DMS 273 (cell line): ENCODE results near the gene TGFB1I1.

Source experiments
- DNase-seq: peaks from one replicate; lab custom pipeline; 2025; ENCODE audit not compliant: unreplicated experiment; lab: John Stamatoyannopoulos, UW

Gene TGFB1I1

DNA sequence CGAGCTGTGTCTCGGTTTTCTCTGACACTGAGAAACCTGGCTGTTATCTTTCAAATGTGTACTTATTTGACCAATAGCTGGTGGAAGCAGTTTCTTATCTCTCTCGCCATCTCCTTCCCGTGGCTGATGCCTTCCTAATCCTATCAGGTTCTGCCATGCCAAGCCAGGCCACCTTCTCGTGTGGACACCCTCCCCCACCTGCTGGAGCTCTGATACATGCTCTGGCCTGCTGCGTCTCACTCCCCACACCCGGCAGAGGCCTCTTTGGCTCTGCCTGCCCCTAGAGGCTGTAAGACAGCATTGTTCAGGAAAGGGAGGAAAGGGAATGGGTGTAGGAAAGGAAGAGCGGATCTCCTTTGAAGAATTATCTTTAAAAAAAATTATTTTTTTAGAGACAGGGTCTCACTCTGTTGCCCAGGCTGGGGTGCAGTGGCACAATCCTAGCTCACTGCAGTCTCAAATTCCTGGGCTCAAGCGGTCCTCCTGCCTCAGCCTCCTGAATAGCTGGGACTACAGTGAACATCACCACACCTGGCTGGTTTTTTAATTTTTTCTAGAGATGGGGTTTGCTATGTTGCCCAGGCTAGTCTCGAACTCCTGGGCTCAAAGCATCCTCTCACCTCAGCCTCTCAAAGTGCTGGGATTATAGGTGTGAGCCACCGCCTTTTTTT is 20.1 kb upstream of the TGFB1I1 start:
- DNase-seq, result peak; percentile 85

GRCh38 chr16:31452631-31453106 is 19.3 kb upstream of the TGFB1I1 start:
- DNase-seq, result peak; percentile 19

DNA sequence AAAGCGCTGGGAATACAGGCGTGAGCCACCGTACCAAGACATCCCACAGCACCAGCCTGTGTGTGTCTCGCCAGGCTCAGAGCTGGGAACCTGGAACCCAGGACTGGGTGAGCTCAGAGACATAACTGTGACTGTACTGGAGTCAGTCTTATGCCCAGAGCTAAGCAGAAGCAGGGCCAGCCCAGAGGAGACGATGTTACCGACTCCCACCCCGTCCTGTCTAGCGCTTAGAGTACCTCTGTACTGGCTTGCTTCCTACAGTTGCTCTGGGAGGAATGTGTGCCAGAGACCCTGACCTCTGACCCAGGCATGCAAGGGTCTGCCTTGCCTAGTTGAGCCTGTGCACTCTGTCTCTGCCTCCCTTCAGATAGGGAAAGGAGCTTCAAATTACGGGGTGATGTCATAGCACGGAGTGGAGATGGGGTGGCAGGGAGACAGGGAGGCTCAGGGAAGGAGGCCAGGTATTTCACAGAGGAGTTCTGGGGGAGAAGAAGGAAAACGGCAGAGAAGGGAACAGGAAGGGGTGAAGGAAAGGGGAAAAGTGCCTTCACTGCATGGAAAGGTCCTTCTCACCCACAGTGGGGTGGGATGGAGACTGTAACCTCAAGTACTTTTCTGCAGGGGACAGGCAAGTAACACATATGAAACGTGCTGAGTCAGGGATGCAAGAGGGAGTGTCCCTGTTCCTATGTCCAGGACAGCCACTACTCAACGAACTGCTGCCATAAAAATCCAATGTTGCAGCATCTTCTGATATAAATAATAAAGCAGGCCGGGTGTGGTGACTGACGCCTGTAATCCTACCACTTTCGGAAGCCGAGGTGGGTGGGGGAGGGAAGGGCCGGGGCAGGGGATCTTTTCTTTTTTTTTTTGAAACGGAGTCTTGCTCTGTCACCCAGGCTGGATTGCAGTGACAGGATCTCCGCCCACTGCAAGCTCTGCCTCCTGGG is 18.4 kb upstream of the TGFB1I1 start:
- DNase-seq, result peak; percentile 50

DNA sequence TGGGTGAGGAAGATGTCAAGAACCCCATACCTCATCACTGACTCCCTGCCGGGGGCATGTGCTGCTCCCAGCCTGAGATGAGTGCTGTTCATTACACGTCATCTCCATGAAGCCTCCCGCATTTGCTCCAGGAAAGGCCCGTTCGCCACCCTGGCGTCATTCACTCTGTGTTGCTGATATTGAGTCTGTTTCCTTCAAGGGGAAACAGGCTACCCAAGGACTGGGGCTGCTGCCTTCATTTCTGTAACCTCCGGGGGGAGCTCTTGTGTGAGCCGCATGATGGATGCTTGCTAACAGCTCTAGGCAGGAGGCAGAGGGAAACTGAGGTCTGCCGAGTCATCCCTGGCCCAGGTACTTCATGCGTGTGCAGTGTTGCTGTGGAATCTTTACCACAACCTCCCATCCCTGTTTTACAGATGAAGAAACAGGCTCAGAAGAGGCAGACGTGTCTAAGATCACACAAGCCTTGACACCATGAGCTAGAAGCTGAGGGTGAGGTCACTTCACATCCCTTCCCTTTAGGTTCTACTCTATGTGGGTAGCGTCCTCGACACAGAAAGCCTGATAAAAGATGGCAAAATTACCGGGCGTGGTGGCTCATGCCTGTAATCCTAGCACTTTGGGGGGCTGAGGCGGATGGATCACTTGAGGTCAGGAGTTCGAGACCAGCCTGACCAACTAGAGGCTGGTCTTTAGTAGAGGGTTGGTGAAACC is 16.2 kb upstream of the TGFB1I1 start:
- peak; percentile 60 for DNase-seq

DNA sequence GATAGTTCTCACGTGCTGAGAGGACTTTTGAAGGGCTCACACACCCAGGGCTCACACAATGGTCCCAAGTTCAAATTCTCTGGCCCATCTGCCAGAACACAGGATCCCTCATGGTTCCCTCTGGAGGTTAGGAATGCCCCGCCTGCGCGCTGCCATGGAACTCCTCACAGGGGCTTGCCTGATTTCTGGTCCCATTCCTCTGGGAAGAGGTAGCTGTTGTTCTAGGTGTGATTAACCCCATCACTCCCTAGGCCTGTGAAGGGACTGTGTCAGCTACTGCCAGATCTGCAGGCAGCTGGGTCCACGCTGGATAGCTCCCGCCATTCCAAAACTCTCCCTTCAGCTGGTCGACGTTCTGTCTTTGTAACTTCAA is 15.0 kb upstream of the TGFB1I1 start:
- no peak for DNase-seq

- DNase-seq, result peak; percentile 69
Observed at GRCh38 chr16:31458073-31458843, 13.7 kb upstream of the TGFB1I1 start.

GRCh38 chr16:31458844-31459686 is 12.9 kb upstream of the TGFB1I1 start, which contains the start of gene ARMC5:
Gene ARMC5, plus strand, starts transcription at chr16:31459501. Its CDS starts 24 bp downstream, at chr16:31459525.
- peak; percentile 98 for DNase-seq

- peak; percentile 100 for DNase-seq
Observed at GRCh38 chr16:31459687-31460581, 12.0 kb upstream of the TGFB1I1 start.

GRCh38 chr16:31460582-31461002 is 11.4 kb upstream of the TGFB1I1 start:
- peak; percentile 60 for DNase-seq

DNA sequence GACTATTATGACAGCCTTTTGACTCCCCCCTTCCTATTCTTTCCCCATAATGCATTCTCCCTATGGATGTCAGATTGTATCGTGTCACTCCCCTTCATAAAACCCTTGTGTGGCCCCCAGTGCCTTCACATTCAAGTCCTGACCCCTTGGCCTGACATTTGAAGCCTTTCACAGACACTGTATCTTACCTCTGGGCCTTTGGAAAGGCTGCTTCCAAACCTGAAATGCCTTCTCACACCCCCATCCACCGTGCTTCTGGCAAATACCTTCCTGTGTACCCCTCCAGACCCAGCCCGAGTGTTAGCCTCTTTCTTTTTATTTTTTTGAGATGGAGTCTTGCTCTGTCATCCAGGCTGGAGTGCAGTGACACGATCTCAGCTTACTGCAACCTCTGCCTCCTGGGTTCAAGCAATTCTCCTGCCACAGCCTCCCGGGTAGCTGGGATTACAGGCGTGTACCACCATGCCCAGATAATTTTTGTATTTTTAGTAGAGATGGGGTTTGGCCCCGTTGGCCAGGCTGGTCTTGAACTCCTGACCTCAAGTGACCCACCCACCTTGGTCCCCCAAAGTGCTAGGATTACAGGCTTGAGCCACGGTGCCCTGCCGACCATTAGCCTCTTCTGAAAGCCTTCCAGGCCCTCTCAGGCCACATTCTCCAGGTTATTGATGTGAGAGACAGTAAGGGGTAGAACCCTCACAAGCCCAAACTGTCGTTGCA is 10.6 kb upstream of the TGFB1I1 start:
- no peak for DNase-seq

DNA sequence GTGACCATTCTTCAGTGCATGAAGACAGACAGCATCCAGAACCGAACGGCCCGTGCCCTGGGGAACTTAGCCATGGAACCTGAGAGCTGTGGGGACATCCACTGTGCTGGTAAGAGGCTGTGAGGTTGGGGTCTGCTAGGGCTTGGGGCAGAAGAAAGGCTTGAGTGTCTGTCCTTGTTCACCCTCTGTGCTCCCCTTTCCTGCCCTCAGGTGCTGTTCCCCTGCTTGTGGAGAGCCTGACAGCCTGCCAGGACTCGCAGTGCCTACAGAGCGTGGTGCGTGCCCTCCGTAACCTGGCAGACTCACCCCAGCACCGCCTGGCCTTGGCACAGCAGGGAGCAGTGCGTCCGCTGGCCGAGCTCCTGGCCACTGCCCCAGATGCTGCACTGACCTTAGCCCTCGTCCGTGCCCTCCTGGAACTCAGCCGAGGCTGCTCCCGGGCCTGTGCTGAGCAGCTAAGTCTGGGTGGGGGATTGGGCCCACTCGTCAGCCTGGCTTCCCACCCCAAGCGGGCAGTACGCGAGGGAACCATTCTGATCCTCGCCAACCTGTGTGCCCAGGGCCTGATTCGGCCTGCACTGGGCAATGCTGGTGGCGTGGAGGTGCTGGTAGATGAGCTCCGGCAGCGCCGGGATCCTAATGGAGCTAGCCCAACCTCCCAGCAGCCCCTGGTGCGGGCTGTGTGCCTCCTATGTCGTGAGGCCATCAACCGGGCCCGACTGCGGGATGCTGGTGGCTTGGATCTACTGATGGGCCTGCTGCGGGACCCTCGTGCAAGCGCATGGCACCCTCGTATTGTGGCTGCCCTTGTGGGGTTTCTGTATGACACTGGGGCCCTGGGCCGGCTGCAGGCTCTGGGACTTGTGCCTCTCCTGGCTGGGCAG is 9.8 kb upstream of the TGFB1I1 start:
- DNase-seq, result no peak

DNA sequence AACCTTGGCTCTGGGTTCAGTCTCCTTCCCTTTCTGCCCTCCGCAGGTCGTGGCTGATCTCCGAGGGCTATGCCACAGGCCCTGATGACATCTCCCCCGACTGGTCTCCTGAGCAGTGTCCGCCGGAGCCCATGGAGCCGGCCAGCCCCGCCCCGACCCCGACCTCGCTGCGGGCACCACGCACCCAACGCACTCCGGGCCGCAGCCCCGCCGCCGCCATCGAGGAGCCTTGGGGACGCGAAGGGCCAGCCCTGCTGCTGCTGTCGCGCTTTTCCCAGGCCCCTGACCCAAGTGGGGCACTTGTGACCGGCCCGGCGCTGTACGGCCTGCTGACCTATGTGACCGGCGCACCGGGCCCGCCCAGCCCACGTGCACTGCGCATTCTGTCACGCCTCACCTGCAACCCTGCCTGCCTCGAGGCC is 7.6 kb upstream of the TGFB1I1 start:
- DNase-seq, result no peak

DNA sequence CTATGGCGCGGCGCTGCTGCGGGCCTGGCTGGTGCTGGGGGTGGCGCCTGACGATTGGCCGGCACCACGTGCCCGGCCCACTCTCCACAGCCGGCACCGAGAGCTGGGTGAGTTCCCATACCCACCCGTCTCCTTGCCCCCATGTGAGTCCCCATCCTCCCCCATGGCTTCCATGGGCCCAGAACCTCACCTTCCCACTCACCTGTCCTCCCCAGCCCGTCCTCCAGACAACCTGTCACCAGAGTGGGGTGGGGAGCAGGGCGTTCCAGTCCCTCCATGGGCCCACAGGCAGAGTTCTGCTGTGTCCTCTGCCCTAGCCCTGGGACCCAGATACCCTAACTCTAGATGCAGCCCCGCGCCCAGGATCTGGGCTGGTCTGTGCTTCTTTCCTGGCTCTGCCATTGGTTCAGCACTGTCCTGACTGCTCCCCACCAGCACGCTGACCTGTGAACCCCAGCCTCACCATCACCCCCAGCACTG is 7.1 kb upstream of the TGFB1I1 start:
- no peak for DNase-seq

DNA sequence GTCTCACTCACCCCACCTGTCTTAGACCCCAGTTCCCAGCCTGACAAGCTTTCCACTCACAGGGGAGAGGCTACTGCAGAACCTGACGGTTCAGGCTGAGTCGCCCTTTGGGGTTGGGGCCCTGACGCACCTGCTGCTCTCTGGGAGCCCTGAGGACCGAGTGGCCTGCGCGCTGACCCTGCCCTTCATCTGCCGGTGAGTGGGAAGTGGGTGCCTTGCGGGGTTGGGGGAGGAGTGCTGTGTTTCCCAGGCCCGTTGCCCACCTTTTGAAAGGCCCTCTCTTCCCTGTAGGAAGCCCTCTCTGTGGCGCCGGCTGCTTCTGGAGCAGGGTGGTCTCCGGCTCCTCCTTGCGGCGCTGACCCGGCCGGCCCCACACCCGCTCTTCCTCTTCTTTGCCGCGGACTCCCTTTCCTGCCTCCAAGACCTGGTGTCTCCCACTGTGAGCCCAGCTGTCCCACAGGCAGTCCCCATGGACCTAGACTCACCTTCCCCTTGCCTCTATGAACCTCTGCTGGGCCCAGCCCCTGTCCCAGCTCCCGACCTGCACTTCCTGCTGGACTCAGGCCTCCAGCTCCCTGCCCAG is 6.1 kb upstream of the TGFB1I1 start:
- no peak for DNase-seq

DNA sequence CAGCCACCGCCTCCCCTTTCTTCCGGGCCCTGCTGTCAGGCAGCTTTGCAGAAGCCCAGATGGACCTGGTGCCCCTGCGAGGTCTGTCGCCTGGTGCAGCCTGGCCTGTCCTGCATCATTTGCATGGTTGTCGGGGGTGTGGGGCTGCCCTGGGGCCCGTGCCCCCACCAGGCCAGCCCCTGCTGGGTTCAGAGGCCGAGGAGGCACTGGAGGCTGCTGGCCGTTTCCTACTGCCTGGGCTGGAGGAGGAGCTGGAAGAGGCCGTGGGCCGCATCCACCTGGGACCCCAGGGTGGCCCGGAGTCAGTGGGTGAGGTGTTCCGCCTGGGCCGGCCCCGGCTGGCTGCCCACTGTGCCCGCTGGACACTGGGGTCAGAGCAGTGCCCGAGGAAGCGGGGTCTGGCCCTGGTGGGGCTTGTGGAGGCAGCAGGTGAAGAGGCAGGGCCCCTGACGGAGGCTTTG is 5.5 kb upstream of the TGFB1I1 start:
- DNase-seq, result no peak

- no peak for DNase-seq
Observed at GRCh38 chr16:31467151-31467773, 4.7 kb upstream of the TGFB1I1 start.
